VCaP (cell line): ENCODE measurements around the gene RIPK4.
A peak's percentile ranks its signal among the peaks of the same experiment; 100 is the strongest.

Experiments
- H3K27ac ChIP-seq: fragments of 450-650 bp; 2 replicates; pipeline ENCODE4 v1.5.1; 2017
- CTCF ChIP-seq: fragments of 450-650 bp; conservative IDR thresholded peaks from 2 replicates; pipeline ENCODE4 v1.5.1; 2017; ENCODE audit warnings: mild to moderate bottlenecking, moderate library complexity

Gene RIPK4

GRCh38 chr21:41750532-41751151, 16.2 kb downstream of the RIPK4 start:
- peak overlapping the region; percentile 73 for H3K27ac ChIP-seq
- TF ChIP-seq CTCF, result no peak

- H3K27ac ChIP-seq, result no peak overlapping the region; the same call in 1 of the 2 replicates
- TF ChIP-seq CTCF, result no peak
These were observed 16.8 kb downstream of the RIPK4 start for GRCh38 chr21:41750051-41750450.

- TF ChIP-seq CTCF, result no peak
- no peak overlapping the region for H3K27ac ChIP-seq
These were observed 17.6 kb downstream of the RIPK4 start for GRCh38 chr21:41749286-41749685.

GRCh38 chr21:41747943-41748738, 18.7 kb downstream of the RIPK4 start:
- peak overlapping the region; percentile 19; the same call in 1 of the 2 replicates for H3K27ac ChIP-seq

GRCh38 chr21:41746744-41747006, 20.2 kb downstream of the RIPK4 start:
- TF ChIP-seq CTCF, result no peak

More at GRCh38 chr21:41747943-41748738, 18.7 kb downstream of the RIPK4 start:
- no peak for TF ChIP-seq CTCF

GRCh38 chr21:41745971-41746743, 20.7 kb downstream of the RIPK4 start:
- TF ChIP-seq CTCF, result peak; percentile 26; the same call in 1 of the 2 replicates

More at GRCh38 chr21:41746744-41747006, 20.2 kb downstream of the RIPK4 start:
- H3K27ac ChIP-seq, result 0 out of 2 replicates have a peak overlapping the region, but pooled peaks have one; percentile 0

More at GRCh38 chr21:41745971-41746743, 20.7 kb downstream of the RIPK4 start:
- 0 out of 2 replicates have a peak overlapping the region, but pooled peaks have one; percentile 0 for H3K27ac ChIP-seq
